Right atrium auricular region (tissue), 2 donors: ENCODE results near the gene TBC1D12. TPM values are rescaled to one million over a fixed set of nuclear protein-coding genes. Genes with fewer than 3 reads are reported as not detected.
A peak's percentile ranks its signal among the peaks of the same experiment; 100 is the strongest.
"Not testable (repeated sequence)": the region's sequence is repeated elsewhere in the genome, so short reads cannot be mapped to it uniquely, and the experiment has no call there.

Experiments
- DNase-seq: peaks from one replicate; pipeline ENCODE4 v3.0.0-alpha.2; 2019; ENCODE audit warnings: low spot score
- H3K27ac ChIP-seq, 2 donors: fragments of 200-600 bp; sonication (generic); 1 replicate in 1 of 2; 2 replicates in 1 of 2; pipeline ENCODE4 v1.5.1; 2016 to 2019
- H3K27me3 ChIP-seq, 2 donors: fragments of 200-600 bp; sonication (generic); one replicate each; pipeline versions ENCODE4 v1.5.1 to v1.6.0; 2017 to 2019
- H3K36me3 ChIP-seq: fragments of 200-600 bp; sonication (generic); one replicate; pipeline ENCODE4 v1.5.1; 2016
- H3K4me1 ChIP-seq, 2 donors: fragments of 200-600 bp; sonication (generic); one replicate each; pipeline versions ENCODE4 v1.5.1 to v1.6.0; 2017 to 2019
- H3K4me3 ChIP-seq, 2 donors: fragments of 200-600 bp; sonication (generic); 1 replicate in 1 of 2; 2 replicates in 1 of 2; pipeline ENCODE4 v1.5.1; 2017 to 2019; ENCODE audit warnings: mild to moderate bottlenecking in 1 of 2, moderate library complexity in 1 of 2
- H3K9me3 ChIP-seq, 2 donors: fragments of 200-600 bp; sonication (generic); one replicate each; pipeline ENCODE4 v1.5.1; 2019
- total RNA-seq, 2 donors: library from RNA; depleted of rRNA; stranded (reverse); fragments of >200 nt; gene quantifications; one replicate each; pipeline ENCODE4 v1.1.0, GENCODE V29; 2016
- TF ChIP-seq, protein P1 (sequence below), 2 donors: fragments of 200-600 bp; sonication (generic); IDR thresholded peaks; one replicate each; pipeline ENCODE4 v1.5.1; 2019; ENCODE audit warnings: antibody characterized with exemption in 2 of 2

The TBC1D12 gene
- total RNA-seq, 2 donors from 2014 or later: 5.2 to 8.4 TPM

DNA sequence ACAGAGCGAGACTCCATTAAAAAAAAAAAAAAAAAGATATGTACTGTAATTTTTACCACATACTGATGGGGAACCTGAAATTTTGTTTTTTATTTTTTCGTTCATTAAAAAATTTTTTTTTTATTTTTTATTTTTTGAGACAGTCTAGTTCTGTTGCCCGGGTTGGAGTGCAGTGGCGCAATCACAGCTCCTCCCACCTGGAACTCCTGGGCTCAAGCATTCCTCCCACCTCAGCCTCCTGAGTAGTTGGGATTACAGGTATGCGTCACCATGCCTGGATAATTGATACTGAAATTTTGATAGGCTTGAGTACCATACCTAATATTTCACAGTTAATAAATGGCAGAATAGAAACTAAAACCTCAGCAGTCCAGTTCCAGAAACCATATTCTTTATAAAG lies 122.4 kb downstream of the TBC1D12 start:
- Histone ChIP-seq H3K4me1 (no peaks in the 10 kb centered on the region), H3K27ac (no peak overlapping the region), H3K36me3 (peaks cover 13% of the 10 kb centered on the region), H3K9me3 (no peaks in the 10 kb centered on the region), H3K27me3 (no peaks in the 10 kb centered on the region), H3K4me3 (no peak overlapping the region)
- DNase-seq: no peak
- TF ChIP-seq, protein P1, sequence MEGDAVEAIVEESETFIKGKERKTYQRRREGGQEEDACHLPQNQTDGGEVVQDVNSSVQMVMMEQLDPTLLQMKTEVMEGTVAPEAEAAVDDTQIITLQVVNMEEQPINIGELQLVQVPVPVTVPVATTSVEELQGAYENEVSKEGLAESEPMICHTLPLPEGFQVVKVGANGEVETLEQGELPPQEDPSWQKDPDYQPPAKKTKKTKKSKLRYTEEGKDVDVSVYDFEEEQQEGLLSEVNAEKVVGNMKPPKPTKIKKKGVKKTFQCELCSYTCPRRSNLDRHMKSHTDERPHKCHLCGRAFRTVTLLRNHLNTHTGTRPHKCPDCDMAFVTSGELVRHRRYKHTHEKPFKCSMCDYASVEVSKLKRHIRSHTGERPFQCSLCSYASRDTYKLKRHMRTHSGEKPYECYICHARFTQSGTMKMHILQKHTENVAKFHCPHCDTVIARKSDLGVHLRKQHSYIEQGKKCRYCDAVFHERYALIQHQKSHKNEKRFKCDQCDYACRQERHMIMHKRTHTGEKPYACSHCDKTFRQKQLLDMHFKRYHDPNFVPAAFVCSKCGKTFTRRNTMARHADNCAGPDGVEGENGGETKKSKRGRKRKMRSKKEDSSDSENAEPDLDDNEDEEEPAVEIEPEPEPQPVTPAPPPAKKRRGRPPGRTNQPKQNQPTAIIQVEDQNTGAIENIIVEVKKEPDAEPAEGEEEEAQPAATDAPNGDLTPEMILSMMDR (IDR thresholded peaks at IDR 0.05): no peak

DNA sequence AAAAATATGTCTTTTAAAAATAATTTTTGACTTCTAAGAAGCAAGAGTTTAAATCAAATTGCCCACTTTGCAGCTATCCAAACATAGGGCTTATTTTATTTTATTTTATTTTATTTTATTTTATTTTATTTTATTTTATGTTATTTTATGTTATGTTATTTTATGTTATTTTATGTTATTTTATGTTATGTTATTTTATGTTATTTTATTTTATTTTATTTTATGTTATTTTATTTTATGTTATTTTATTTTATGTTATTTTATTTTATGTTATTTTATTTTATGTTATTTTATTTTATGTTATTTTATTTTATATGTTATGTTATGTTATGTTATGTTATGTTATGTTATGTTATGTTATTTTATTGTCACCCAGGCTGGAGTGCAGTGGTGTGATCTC lies 129.2 kb downstream of the TBC1D12 start:
- H3K9me3 ChIP-seq, H3K4me3 ChIP-seq, H3K27ac ChIP-seq, H3K27me3 ChIP-seq, DNase-seq, H3K4me1 ChIP-seq: not testable (repeated sequence)
- H3K36me3 ChIP-seq: peaks cover 22% of the 10 kb centered on the region

- Histone ChIP-seq H3K27ac (no peak overlapping the region), H3K4me1 (no peaks in the 10 kb centered on the region), H3K36me3 (peaks cover 17% of the 10 kb centered on the region), H3K4me3 (no peak overlapping the region), H3K27me3 (no peaks in the 10 kb centered on the region), H3K9me3 (no peaks in the 10 kb centered on the region)
- TF ChIP-seq, protein P1 (IDR thresholded peaks at IDR 0.05): no peak
- no peak for DNase-seq
Observed at GRCh38 chr10:94533027-94533426, 130.7 kb downstream of the TBC1D12 start.

DNA sequence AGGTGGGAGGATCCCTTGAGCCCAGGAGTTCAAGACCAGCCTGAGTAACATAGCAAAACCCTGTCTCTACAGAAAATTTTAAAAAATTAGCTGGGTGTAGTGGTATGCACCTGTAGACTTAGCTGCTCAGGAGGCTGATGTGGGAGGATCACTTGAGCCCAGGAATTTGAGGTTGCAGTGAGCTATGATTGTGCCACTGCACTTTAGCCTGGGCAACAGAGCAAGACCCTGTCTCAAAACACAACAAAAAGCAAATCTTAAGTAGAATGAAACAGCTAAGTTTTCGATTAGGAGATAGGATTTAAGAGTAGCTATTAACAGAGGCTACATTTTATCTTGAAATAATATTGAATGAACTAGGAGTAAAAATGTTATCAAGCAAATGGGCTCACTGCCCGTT lies 139.9 kb downstream of the TBC1D12 start:
- peaks cover 0 to 12% of the 10 kb centered on the region in 2 donors for H3K4me1 ChIP-seq

GRCh38 chr10:94545391-94546048 lies 143.2 kb downstream of the TBC1D12 start, which contains the start of gene HELLS:
Gene HELLS, plus strand, starts transcription at chr10:94545788. Its CDS starts 134 bp downstream, at chr10:94545922.
- Histone ChIP-seq H3K9me3 (no peaks in the 10 kb centered on the region), H3K27ac (peak within 1 kb of the TSS; percentile 57 to 68), H3K27me3 (no peaks in the 10 kb centered on the region), H3K4me3 (peak within 1 kb of the TSS; percentile 66 to 70), H3K36me3 (no peaks in the 10 kb centered on the region), H3K4me1 (peaks cover 0 to 12% of the 10 kb centered on the region in 2 donors)
- TF ChIP-seq, protein P1 (IDR thresholded peaks at IDR 0.05): no peak
- peak; percentile 71 for DNase-seq

More for the DNA sequence above, 139.9 kb downstream of the TBC1D12 start:
- not testable (repeated sequence) for H3K27ac ChIP-seq, H3K27me3 ChIP-seq, H3K9me3 ChIP-seq, H3K4me3 ChIP-seq, H3K36me3 ChIP-seq, DNase-seq

- Histone ChIP-seq H3K36me3 (no peaks in the 10 kb centered on the region), H3K9me3 (no peaks in the 10 kb centered on the region), H3K4me1 (peaks cover 0 to 12% of the 10 kb centered on the region in 2 donors), H3K27me3 (no peaks in the 10 kb centered on the region), H3K4me3 (peak overlapping the region; percentile 66 to 70), H3K27ac (peak overlapping the region in 1 of 2 donors; percentile 57)
- no peak for DNase-seq
- TF ChIP-seq, protein P1 (IDR thresholded peaks at IDR 0.05): no peak
Observed at GRCh38 chr10:94546049-94546900, 143.9 kb downstream of the TBC1D12 start.
